HL-60/S4 treated with retinoic acid at 250 ng/mL for 4 days and 3 days (cell line): ENCODE data around the gene NUDT4.
"Not testable (repeated sequence)": the region's sequence is repeated elsewhere in the genome, so short reads cannot be mapped to it uniquely, and the experiment has no call there.

Source experiments
- in situ Hi-C: fragments of 300-500 bp; cut with MboI; formaldehyde crosslinking; loops from 2 replicates; pipeline ENCODE4 v1.7.0; 2022; ENCODE audit warnings: low sequenced_read_pairs

NUDT4 gene

DNA sequence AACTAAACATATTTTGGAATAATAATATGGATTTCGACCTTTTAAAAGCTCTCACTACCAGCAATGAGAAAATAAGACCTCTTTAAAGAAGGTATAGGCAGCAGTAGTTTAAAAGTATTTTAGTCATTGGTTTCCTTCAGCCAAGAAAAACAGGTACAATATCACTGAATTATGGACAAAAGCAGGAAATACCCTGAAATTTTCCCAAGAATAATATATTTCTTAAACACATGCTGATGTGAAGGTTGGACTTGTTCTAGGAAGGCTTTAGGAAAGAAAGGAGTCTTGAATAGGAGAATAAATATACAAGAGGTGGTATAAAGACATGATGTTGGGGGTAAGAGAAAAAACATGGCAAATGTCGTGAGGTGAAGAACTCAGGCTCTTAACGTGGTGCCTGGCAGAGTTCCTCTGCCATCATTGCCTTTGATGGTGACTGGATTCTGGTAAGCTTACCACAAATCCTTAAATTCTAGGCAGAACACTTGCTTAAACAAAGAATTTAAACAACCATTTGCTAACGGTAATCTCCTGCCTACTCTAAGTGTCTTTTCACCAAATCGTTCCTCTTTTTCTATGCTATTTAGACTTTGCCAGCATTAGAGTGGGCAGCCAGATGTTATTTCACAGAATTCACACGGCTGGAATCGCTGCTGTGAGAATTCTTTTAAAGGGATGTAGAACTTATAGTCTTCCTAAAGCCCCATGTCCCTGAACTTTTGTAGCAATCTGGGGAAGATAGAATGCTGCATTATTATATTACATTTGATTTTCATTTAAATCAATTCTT lies 11.9 kb upstream of the NUDT4 start:
- in situ Hi-C loops = no loop called here

DNA sequence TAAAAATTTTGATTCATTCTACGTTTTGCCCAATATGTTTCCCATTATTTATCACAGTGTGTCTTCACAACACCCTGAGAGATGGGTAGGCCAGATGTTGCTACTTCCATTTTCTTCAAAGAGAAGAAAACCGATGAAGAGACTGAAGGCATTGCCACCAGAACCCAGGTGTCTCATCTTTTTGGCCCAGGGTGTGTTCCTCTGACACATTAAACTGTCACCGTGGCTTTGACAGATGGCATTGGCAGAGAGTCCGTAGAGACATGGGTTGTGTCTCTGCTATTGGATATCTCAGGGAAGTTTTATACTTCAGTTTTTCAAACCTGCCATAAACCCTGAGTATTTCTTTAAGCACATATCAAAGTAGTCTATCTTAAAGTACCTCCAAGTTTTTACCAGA lies 11.3 kb upstream of the NUDT4 start:
- in situ Hi-C loops = no loop called here

DNA sequence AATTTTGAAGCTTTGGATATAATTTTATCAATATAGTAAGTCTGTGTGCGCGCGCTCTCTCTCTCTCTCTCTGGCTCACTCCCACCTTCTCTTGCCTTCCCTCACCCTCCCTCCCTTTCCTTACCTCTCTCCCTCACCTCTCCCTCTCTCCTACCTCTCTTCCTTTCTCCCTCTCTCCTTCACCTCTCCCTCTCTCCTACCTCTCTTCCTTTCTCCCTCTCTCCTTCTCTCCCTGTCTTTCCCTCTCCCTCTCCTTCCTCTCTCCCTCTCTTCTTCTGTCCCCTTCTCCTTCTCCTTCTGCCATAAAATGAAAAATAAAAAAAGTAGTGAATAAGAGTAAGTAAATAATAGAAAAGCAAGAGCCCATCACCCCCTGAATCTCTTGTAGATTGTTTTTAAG lies 9.0 kb upstream of the NUDT4 start:
- in situ Hi-C loops = no loop called here

DNA sequence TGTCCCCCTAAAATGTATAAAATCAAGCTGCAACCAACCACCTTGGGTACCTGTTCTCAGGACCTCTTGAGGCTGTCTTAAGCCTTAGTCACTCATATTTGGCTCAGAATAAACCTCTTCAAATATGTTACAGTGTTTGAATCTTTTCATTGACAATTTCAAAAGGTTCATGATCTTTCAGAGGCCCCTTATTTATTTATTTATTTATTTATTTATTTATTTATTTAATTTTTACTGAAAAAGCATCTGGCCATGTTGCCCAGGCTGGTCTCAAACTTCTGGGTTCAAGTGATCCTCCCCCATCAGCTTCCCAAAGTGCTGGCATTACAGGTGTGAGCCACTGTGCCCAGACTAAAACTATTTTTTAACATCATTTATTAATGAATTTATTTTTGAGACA lies 8.2 kb upstream of the NUDT4 start:
- in situ Hi-C loops = no loop called here

DNA sequence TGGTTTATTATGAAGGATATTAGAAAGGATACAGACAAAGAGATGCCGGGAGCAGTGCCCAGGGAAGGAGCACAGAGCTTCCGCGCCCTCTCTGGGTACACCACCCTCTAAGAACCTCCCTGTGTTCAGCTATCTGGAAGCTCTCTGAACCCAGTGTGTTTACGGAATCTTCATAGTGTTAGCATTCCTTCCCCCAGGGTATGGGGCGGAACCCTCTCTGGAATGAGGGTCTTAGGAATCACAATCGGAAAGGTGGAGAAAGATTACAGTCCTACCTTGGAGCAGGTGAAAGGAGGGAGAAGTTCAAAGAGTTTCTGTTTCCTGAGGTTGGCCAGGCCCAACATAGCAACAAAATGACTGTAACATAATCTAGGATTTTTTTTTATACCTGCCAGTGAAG lies 6.8 kb upstream of the NUDT4 start:
- in situ Hi-C loops = no loop called here

DNA sequence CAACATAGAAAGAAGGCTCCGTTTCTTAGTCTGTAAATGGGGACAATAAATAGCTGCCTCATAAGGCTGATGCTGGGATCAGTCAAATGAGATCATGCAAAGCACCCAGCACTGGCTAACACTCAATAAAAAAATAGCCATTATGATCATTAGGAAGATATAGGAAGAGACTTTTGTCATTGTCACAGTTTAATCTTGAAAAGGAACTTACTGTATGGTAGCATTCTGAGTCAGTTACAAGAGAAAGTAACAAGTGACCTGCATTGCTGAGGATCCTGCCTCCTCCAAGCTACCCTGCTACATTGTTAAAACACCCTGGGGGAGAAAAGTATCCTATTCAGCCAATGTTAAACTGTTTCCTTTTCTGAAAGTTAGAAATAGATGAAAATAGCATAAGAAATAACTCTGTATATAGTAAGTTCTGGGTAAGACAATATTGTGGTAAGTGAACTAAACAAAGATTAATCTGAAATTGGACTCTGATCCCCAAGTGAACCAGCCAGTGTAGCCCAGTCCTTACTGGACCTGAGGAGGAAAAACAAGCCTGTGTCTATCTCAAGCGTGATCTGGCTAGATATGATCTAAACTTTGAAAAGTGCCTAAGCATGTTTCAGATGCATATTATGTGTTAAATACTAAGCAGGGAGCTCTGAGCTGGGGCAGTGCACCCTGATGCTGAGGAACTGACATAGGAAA lies 3.6 kb upstream of the NUDT4 start:
- in situ Hi-C loops = no loop called here

DNA sequence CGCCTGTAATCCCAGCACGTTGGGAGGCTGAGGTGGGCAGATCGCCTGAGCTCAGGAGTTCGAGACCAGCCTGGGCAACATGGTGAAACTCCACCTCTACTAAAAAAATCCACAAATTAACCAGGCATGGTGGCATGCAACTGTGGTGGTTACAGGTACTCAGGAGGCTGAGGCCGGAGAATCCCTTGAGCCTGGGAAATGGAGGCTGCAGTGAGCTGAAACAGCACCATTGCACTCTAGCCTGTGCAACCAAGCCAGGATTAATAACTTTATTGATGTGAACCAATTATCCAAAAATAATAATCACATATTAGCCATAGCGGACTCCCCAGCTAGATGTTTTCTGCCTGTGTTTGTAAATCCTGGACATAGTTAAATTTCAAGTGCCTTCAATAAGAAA lies 1.8 kb upstream of the NUDT4 start:
- in situ Hi-C loops = no loop called here

DNA sequence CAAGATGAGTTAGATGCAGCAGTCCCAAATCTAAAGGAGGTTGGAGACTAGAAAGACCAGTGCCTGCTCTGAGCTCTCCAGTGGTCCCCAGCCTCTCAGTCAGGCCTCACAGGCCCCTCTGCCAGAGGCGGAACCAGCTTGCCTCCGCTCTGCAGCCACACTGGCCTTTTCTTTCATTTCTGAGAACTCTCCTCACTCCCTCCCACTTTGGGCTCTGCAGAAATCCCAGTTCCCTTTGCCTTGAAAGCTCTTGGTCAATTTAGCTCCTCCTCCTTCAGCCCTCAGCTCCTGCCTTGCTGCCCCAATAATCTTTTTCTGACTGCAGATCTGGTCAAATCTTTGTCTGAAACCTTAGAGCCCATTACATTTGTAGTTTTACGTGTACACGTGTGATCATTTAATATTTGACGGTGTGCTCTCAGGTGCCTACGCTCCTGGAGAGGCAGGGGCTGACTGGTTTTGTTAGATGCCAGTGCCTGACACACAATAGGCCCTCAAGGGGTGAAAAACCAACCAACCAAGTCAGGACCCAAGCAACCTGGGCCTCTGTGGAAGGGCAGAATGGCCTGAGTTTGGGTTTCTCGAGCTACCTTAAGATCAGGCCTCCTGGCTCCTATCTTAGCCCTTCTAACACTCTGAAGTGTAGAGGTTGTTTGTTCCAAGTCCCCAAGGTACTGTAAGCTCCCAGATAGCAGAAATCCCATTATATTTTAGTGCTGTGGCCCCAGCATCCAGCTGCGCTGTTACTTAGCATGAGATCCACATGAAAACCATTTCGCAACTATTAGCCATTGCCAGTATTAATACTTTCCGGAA lies 1.1 kb upstream of the NUDT4 start:
- in situ Hi-C loops = no loop called here

DNA sequence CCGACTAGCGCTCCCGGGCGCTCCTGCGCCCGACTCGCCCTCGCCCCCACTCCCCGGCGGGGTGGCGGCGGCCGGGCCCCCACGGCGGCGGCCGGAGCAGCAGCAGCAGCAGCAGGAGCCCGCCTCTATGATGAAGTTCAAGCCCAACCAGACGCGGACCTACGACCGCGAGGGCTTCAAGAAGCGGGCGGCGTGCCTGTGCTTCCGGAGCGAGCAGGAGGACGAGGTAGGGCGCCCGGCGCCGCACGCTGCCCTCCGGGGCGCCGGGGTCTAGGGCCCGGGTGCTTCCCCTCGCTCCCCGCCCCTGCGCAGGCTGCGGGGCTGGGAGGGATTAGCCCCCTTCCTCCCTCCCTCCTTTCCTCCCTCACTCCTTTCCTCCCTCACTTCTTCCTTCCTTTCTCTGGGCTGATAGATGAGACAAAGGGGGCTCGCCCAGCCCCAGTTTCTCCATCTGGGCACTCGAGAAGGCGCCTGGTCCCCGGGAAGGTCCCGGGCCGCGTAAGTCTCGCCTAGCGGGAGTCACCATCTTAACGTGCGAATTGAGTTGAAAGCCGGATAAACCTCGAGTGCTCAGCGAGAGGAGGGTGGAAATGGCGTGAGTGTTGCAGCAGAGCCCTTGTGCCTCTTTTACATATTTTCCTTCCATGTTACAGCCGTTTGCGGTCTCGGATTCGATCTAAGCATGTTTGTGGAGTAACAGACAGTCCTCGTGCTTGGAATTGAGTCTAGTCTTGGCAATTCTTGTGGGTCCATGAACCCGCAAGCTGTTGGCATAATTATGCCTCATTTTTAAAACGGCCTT lies 672 bp downstream of the NUDT4 start:
- in situ Hi-C loops = not testable (repeated sequence)

DNA sequence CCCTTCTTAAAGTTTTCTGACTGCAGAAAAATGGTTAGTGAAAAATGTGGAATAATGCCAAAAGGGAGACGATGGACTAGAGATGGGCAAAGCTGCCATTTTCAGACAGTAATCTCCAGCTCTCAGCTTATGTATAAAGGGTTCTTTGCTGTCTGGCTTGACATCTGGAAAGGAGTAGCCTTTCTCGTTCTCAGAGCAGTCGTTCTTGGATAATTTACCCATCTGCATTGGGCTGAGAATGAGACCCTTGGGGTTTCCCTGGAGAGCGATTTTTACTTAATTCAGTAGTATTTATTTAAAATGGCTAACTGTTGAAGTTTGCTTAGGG lies 1.2 kb downstream of the NUDT4 start:
- in situ Hi-C loops = no loop called here

DNA sequence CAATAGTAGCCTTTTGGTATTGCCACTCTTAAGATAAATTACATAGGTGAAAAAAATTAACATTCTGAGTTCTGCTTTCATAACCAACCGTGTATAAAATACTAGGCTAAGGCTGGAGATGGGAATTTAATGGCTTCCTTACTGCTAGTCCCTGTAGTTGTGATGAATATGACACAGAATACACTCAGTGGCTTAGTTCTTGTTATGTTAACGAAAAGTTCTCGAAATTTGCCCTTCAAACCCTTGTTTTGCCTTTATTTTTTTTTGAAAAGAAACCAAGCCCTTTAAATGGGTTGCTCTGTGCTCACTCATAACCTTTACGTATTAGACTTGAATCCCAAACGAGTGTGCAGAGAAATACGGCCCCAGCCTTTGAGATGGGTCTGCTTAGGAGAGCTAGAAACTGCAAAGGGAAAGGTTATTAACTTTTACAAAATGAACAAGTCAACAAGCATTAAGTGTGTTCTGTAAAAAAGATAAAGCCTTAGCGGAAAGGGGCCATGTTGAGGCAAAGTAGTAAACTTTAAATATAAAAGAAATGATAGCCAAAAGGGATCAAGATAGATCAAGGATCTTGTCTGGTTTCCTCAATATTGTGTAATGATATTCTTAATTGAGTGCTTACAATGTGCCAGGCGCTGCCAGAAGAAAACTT lies 1.7 kb downstream of the NUDT4 start:
- in situ Hi-C loops = no loop called here

DNA sequence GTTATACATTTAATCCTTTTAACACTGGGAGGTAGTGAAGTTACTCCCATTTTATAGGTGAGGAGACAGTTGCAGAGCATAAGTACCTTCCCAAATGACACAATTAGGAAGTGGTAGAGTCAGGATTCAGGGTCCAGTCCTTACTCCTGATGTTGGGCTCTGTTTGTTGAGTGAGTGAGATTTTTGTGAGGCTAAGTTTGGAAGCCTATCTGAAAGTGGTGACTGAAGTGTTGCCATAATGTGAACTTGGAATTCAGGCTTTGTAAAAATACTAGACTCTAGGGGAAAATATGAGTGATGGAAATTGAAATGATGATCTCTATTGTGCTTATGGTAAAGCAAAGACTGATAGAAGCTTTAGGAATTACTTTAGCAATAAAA lies 2.2 kb downstream of the NUDT4 start:
- in situ Hi-C loops = no loop called here

DNA sequence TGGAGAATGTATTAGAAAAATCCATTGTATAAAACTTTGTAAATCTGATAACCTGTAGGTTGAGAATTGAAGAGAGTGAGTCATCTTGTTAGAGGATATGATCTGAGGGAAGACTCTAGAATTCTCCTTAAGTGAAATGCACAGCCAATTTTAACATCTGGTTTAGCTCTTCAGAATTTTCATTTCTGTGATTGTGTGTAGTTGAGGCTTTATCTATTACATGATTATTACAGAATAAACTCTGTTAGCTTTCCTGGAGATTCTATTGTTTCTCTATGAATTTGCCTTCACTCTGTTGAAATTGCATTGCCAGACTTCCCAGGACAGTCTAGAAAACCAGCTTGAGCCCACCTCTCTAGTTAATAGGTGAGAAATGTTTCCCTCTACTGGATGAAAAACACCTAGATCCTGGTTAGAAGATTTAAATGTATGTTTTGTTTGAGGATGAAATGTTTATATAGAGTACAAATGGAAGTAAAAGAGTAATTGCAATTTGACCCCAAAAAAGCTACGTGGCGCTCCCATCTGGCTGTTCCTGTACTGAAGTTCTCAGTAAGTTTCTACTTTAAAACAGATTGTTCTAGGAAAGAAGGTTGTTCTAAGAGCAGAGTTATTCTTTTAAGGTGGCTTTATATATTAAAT lies 2.9 kb downstream of the NUDT4 start:
- in situ Hi-C loops = no loop called here

DNA sequence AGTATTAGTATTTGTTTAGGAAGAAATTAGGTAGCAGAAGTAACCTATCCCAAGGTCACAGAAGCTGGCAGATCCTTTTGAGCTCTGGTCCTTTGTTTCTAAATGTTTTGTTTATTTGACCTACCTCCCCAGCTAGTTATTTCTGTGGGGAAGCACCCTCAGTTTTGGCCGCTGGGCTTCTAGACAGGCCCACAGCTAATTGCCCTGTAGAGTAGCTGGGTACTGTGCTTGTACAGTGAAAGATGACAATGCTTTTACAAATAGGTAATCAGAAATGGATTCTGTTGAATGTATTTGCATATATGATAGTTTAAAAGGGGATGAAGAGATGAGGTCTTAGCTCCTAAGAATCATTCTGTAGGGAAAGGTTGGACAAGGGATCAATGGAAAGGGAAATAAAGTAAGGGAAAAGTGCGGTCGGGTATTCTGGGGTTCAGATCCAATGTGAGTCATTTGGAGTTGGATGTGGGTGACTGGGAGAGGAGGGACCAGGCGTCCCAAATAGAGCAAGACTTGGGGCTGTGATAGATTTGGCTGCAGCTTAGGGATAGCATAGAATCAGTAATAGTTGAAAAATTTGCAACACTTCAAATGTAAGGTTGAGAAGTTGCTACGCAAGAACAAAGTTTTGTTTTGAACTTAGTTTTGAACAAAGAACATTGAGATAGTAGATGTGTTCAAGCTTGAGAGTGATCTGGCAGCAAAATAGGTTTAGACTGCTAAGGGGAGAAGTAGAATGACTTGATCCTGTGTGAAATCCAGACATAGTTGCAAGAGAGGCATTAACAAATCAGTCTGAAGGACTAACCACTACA lies 3.6 kb downstream of the NUDT4 start:
- in situ Hi-C loops = no loop called here

DNA sequence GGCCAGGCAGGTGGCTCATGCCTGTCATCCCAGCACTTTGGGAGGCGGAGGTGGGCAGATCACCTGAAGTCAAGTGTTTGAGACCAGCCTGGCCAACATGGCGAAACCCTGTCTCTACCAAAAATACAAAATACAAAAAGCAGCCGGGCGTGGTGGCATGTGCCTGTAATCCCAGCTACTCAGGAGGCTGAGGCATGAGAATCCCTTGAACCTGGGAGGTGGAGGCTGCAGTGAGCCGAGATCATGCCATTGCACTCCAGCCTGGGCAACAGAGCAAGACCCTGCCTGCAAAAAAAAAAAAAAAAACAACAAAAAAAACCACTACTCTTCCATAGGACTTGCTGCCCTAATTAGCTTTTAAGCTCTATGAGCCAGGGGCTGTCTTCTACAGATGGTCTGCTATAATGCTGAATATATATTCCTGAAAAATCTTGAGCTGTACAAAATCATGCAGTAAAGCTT lies 4.3 kb downstream of the NUDT4 start:
- in situ Hi-C loops = not testable (repeated sequence)

DNA sequence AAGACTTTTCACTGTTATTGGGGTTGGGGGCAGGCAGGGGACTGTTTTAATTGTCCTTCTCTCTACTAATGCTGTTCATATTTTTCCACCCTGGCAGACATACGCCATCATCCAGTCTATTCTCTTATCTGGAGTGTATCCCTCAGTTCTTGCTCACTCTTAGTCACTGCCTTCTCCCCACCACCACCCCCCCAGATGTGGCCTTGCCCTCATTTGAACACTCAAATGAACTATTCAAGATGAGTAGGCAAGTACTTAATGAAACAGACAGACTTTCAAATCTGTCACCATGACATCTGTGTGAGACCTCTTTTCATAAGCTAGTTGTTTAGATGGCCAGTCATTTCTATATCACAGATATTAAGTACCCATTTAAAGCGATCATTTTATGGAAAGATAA lies 10.1 kb downstream of the NUDT4 start:
- in situ Hi-C loops = no loop called here

DNA sequence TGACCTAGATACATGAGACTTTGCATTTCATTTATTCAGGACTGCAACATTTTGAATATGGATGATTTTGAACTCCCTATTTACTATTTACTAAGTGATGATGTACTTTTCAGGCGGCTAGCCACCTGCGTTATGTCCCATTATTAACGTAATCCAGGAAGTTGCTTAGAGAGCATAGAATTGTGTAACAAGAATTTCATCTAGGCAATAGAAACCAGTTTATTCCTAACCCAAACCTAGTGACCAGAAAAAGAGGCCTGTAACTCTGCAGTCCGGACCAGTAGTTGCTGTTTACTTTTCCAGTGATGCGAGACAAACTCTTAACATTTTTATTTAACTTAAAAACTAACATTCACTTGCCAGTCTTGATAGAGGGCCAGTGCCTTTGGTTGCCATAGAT lies 12.3 kb downstream of the NUDT4 start:
- in situ Hi-C loops = no loop called here

DNA sequence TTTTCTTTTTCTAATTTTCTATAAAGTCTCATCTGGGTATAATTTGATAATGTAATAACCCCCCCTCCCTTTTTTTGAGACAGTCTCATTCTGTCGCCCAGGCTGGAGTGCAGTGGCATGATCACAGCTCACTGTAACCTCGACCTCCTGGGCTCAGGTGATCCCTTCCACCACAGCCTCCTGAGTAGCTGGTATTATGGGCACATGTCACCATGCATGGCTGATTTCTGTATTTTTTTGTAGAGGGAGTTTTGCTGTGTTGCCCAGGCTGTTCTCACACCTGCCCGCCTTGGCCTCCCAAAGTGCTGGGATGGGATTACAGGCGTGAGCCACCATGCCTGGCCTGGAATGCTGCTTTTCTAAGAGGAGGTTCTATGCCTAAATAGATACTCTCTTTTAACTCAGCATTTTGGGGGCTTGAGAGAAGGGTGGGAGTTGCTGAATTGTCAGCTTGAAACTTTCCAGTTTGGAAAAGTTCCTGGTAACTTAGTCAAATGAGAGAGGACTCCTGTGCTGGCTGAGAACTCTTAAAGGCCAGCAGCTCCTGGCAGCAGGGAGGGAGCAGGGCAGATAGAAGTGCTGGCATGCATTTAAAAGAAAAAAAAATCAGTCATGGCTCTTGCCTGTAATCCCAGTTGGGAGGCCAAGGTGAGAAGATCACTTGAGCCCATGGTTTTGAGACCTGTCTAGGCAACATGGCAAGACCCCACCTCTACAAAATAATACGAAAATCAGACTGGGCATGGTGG lies 13.0 kb downstream of the NUDT4 start:
- in situ Hi-C loops = no loop called here

DNA sequence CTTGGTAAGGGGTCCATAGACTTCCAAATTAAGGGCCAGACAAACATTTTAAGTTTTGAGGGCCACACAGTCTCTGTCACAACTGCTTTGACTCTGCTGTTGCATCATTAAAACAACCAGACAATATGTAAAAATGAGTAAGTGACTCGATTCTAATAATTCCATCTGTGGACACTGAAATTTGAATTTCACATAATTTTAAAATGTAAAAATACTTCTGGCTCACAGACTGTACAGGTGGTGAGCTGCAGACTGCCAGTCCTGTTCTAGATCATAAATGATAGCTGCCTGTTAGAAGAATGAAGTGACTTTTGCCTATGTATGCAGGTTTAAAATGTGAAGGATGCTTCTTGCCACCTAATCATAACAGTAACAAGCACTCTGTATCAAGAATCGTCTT lies 15.7 kb downstream of the NUDT4 start:
- in situ Hi-C loops = no loop called here
